SK-N-MC (cell line): Measurements from ENCODE around the gene ADAMTS1.

ENCODE experiments used
- EZH2 ChIP-seq: fragments of 200-600 bp; sonication (generic); IDR thresholded peaks from one replicate; pipeline ENCODE4 v1.6.1; 2017; ENCODE audit warnings: antibody characterized with exemption
- FOXP2 ChIP-seq: optimal IDR thresholded peaks from 2 replicates; pipeline ENCODE3; 2011; ENCODE audit warnings: mild to moderate bottlenecking, moderate library complexity; ENCODE audit not compliant: insufficient read depth; ENCODE audit errors: extremely low read length, control extremely low read depth
- POLR2AphosphoS5 ChIP-seq: IDR thresholded peaks from 2 replicates; pipeline ENCODE4 v1.6.1; 2012; ENCODE audit warnings: mild to moderate bottlenecking, low read depth, low read length, borderline replicate concordance

- TF ChIP-seq POLR2AphosphoS5 (no peak), FOXP2 (no peak), EZH2 (no peak)
These were observed 4.4 kb upstream of the ADAMTS1 start for GRCh38 chr21:26849428-26850115.
